Neutrophil (primary cell): ENCODE measurements around the gene GPR153.

Experiments used
- H3K27ac ChIP-seq: fragments of 200-600 bp; sonication (generic); 2 replicates; pipeline ENCODE4 v1.5.1; 2016; ENCODE audit warnings: mild to moderate bottlenecking, moderate library complexity
- H3K27me3 ChIP-seq: fragments of 200-600 bp; sonication (generic); 2 replicates; pipeline ENCODE4 v1.6.0; 2016; ENCODE audit warnings: mild to moderate bottlenecking
- H3K36me3 ChIP-seq: fragments of 200-600 bp; sonication (generic); 2 replicates; pipeline ENCODE4 v1.5.1; 2017
- H3K4me1 ChIP-seq, 2 experiments: fragments of 200-600 bp in 1 of 2; sonication (generic) in 1 of 2; 1 replicate in 1 of 2; 2 replicates in 1 of 2; pipeline versions ENCODE4 v1.5.1 to v1.6.1; 2013 to 2016; ENCODE audit warnings: low read depth in 1 of 2, low read length in 1 of 2, mild to moderate bottlenecking in 1 of 2, moderate library complexity in 1 of 2; ENCODE audit not compliant: control insufficient read depth in 1 of 2, insufficient read depth in 1 of 2
- H3K4me3 ChIP-seq, 2 experiments: fragments of 200-600 bp in 1 of 2; sonication (generic) in 1 of 2; 1 replicate in 1 of 2; 2 replicates in 1 of 2; pipeline ENCODE4 v1.5.1; 2013 to 2016; ENCODE audit warnings: low read depth in 1 of 2, low read length in 1 of 2, mild to moderate bottlenecking in 1 of 2, moderate library complexity in 1 of 2
- H3K9me3 ChIP-seq: fragments of 200-600 bp; sonication (generic); 2 replicates; pipeline ENCODE4 v1.5.1; 2016
- TF ChIP-seq, protein P1 (sequence below): fragments of 200-600 bp; sonication (generic); IDR thresholded peaks from 2 replicates; pipeline ENCODE4 v1.5.1; 2016; ENCODE audit warnings: antibody characterized with exemption

Gene GPR153

DNA sequence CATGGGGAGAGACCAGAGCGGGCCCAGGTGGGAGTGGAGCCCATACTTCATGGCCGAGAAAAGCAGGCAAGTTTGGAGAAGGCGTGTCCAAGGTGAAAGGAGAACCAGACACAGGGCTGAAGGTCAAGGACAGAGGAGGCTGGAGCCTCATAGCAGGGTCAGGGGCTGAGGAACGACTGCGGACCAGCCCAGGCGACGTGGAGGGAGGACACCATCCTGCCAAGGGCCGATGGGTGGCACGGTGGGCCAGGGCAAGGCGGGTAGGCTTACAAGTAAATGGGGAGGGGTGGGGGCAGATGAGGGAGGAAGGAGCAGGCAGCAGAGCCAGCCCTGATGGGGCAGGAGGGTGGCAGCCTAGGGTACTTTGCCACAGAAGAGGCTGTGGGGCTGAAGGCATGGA is 18.2 kb upstream of the GPR153 start:
- H3K36me3 ChIP-seq, result no peaks in the 10 kb centered on the region
- no peak overlapping the region for H3K27ac ChIP-seq
- H3K4me1 ChIP-seq, result no peaks in the 10 kb centered on the region
- TF ChIP-seq, protein P1, sequence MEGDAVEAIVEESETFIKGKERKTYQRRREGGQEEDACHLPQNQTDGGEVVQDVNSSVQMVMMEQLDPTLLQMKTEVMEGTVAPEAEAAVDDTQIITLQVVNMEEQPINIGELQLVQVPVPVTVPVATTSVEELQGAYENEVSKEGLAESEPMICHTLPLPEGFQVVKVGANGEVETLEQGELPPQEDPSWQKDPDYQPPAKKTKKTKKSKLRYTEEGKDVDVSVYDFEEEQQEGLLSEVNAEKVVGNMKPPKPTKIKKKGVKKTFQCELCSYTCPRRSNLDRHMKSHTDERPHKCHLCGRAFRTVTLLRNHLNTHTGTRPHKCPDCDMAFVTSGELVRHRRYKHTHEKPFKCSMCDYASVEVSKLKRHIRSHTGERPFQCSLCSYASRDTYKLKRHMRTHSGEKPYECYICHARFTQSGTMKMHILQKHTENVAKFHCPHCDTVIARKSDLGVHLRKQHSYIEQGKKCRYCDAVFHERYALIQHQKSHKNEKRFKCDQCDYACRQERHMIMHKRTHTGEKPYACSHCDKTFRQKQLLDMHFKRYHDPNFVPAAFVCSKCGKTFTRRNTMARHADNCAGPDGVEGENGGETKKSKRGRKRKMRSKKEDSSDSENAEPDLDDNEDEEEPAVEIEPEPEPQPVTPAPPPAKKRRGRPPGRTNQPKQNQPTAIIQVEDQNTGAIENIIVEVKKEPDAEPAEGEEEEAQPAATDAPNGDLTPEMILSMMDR, result no peak
- no peaks in the 10 kb centered on the region for H3K27me3 ChIP-seq
- H3K9me3 ChIP-seq, result no peaks in the 10 kb centered on the region
- H3K4me3 ChIP-seq, result no peak overlapping the region

DNA sequence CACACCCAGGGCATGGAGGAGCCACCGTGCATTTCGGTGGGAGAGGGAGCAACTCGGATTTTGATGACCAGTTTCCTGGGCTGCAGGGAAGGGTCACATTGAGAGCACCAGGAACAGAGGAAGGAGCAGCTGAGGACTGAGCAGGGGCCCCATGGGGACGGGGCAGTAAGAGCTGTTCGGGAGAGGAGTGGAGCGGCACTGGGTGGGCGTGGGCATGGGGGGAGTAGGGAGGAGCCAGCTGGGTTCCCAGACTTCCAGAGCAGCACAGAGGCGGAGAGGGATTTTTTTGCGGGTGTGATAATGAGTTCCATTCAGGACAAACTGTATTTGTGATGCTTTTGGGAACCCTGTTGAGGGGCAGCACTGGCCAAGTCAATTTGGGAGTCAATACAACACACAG is 17.4 kb upstream of the GPR153 start:
- TF ChIP-seq, protein P1, result no peak
- Histone ChIP-seq H3K9me3 (no peaks in the 10 kb centered on the region), H3K4me3 (no peak overlapping the region), H3K27ac (no peak overlapping the region), H3K4me1 (no peaks in the 10 kb centered on the region), H3K27me3 (no peaks in the 10 kb centered on the region), H3K36me3 (no peaks in the 10 kb centered on the region)

DNA sequence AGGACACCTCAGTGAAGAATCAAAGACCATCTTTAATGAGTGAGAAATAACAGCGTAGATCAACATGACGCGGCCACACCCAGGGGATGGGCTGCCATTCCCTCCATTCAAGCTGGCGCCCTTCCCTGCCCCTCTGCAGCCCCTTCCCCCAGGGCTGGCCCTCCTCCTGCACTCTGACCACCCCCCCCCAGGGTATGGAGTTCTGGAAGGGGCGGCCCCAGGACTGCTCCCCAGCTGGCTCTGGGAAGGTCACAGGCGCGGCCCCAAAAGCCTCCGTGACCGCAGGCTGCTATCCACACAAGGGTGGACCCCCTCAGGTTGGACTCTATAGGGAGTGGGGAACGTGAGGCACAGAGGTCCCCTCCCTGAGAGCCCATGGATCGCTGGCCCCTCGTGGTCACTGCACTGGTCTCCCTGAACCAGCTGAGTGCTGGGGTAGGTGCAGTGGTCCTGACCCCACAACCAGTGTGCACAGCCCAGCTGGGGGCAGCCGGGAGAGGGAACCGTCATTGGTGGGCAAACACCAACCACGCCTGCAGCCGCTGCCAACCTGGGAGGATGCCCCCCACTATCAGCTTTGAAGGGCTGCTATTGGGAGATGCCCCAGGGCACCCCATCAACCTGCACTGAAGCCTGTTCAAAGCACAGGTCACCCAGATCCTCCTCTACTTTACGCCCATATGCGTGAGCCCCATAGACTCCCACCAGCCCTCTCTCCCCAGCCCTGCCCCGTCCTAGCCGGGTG is 16.1 kb upstream of the GPR153 start:
- Histone ChIP-seq H3K27me3 (no peaks in the 10 kb centered on the region), H3K4me1 (no peaks in the 10 kb centered on the region), H3K27ac (no peak overlapping the region), H3K4me3 (no peak overlapping the region), H3K9me3 (no peaks in the 10 kb centered on the region), H3K36me3 (no peaks in the 10 kb centered on the region)
- TF ChIP-seq, protein P1, result no peak

DNA sequence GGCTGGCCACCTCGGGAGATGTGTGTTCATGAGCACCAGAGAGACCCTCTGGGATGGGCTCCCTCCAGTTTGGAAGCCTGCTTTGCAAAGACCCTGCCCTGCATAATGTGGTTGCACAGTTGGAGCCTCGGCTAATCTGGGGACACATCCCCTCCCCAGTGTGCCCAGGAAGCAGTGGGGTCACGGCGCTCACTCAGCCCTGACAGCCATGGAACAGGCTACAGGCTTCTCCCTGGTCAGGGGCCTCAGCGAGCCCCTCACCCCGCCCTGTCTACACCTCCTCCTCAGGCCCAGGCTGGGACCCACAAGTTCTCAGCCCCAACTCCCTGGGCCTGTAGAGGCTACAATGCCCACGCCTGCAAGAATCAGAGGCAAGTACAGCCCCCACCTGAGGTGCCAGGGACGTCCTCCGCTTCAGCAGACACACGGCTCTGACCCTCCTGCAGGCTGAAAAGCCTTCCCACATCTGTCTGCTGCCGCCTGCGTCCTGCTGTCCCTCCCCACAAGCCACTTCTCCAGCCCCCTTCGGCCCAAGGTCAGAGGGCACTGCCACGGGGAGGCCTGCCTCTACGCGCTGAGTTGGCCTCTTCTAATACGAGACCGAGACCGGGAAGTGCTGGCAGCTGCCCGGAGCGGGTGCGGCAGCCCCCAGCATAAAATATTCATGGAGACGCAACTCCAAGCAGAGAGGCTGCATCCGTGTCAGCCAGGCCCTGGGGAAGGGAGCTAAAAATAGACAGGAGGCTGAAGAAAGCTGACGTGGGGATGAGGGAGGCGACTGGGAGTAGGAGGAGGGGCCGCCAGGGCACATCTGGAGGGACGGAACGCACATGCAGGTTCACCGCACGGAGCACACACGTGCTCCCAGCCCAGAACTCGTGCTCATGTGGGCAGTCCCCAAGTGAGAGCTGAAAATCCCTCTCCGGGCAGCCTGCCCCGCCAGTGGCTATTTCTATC is 15.2 kb upstream of the GPR153 start:
- TF ChIP-seq, protein P1, result no peak
- H3K36me3 ChIP-seq, result no peaks in the 10 kb centered on the region
- no peak overlapping the region for H3K4me3 ChIP-seq
- H3K4me1 ChIP-seq, result no peaks in the 10 kb centered on the region
- H3K27me3 ChIP-seq, result no peaks in the 10 kb centered on the region
- no peaks in the 10 kb centered on the region for H3K9me3 ChIP-seq
- H3K27ac ChIP-seq, result no peak overlapping the region

DNA sequence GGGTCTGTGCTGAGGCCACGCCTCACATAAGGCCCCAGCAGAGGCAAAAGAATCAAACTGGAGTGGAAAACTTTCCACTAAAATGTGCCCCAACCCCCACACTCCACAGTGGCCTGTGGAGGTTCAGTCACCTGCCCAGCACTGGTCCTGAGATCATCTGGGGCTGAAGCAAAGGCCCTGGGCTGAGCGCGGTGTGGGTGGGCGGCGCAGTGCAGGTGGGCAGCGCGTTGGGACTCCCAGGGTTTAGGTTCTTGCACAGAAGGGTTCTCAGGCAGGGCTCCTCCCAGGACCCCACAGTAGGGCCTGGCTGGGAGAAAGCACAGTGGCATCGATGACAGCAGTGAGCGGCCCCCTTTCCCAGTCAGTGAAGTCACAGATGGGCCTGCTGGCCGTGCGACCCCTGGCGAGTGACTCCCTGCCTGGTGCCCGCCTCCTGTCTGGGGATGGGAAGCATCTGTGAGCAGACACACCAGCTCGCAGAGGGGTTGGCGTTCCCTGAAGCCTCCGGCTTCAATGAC is 13.8 kb upstream of the GPR153 start:
- Histone ChIP-seq H3K27ac (no peak overlapping the region), H3K4me1 (no peaks in the 10 kb centered on the region), H3K9me3 (no peaks in the 10 kb centered on the region), H3K36me3 (no peaks in the 10 kb centered on the region), H3K4me3 (no peak overlapping the region), H3K27me3 (no peaks in the 10 kb centered on the region)
- TF ChIP-seq, protein P1, result no peak
